ENCODE results near the gene MSH5.

The MSH5 gene

DNA sequence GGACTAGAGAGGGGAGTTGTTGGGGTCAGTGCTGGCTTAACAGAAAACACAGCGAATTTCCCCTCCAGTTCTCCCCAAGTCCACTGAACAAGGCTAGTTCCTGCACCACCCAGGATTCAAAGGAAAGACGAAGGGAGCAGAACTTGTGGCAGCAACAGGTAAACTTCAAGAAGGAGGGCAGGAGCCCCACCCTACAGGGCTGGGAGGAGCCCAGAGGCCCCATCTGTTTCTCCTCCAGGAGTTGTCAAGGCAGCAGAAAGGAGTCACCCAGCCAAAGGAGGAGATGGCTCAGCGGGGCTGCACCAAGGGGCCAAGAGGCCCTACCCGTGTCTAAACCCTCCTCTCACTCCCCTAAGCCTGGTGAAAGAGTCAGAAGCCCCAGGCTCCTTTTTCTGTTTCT lies 24.4 kb downstream of the MSH5 start:
- no peaks in the 10 kb centered on the region for H3K9me3 ChIP-seq (ENCODE audit: control insufficient read depth in 1 of 2, low read length in 2 of 2)
- H3K27ac ChIP-seq (ENCODE audit: low read length), result no peak overlapping the region
- H3K4me3 ChIP-seq (ENCODE audit: low read depth in 1 of 2, low read length in 2 of 2), result no peak overlapping the region
- H3K4me1 ChIP-seq (ENCODE audit: control insufficient read depth in 1 of 2, insufficient read depth in 2 of 2, low read length in 2 of 2), result peaks cover 0 to 10% of the 10 kb centered on the region in 2 donors
- H3K27me3 ChIP-seq (ENCODE audit: low read depth, low read length), result no peaks in the 10 kb centered on the region
- no peaks in the 10 kb centered on the region for H3K36me3 ChIP-seq (ENCODE audit: control insufficient read depth in 1 of 2, insufficient read depth in 2 of 2, low read length in 2 of 2)

DNA sequence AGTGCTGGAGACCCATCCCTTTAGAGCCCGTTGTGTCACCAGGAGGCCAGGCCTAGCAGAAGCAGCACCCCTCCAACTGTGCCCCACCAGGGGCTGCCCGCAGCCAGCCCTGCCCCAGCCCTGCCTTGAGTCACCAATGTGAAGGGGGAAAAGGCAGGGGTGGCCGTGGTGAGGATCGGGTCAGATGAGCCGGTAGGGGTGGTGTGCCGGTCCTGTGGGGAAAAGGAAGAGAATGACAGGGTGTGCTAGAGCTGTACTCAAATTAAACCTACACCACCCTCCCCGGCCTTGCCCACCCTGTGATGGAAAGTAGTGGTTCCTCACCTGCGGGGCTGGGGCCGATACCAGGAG lies 25.7 kb downstream of the MSH5 start:
- Histone ChIP-seq H3K36me3 (ENCODE audit: control insufficient read depth in 1 of 2, insufficient read depth in 2 of 2, low read length in 2 of 2) (no peaks in the 10 kb centered on the region), H3K4me1 (ENCODE audit: control insufficient read depth in 1 of 2, insufficient read depth in 2 of 2, low read length in 2 of 2) (peaks cover 0 to 10% of the 10 kb centered on the region in 2 donors), H3K27ac (ENCODE audit: low read length) (no peak overlapping the region), H3K9me3 (ENCODE audit: control insufficient read depth in 1 of 2, low read length in 2 of 2) (no peaks in the 10 kb centered on the region), H3K4me3 (ENCODE audit: low read depth in 1 of 2, low read length in 2 of 2) (peak overlapping the region in 1 of 2 donors; percentile 48), H3K27me3 (ENCODE audit: low read depth, low read length) (no peaks in the 10 kb centered on the region)

- H3K9me3 ChIP-seq (ENCODE audit: control insufficient read depth in 1 of 2, low read length in 2 of 2), result no peaks in the 10 kb centered on the region
- H3K4me3 ChIP-seq (ENCODE audit: low read depth in 1 of 2, low read length in 2 of 2), result peak overlapping the region; percentile 15 to 48
- no peak overlapping the region for H3K27ac ChIP-seq (ENCODE audit: low read length)
- peaks cover 0 to 10% of the 10 kb centered on the region in 2 donors for H3K4me1 ChIP-seq (ENCODE audit: control insufficient read depth in 1 of 2, insufficient read depth in 2 of 2, low read length in 2 of 2)
- H3K36me3 ChIP-seq (ENCODE audit: control insufficient read depth in 1 of 2, insufficient read depth in 2 of 2, low read length in 2 of 2), result no peaks in the 10 kb centered on the region
- H3K27me3 ChIP-seq (ENCODE audit: low read depth, low read length), result no peaks in the 10 kb centered on the region
These were observed 26.3 kb downstream of the MSH5 start for GRCh38 chr6:31765910-31766794.

GRCh38 chr6:31767096-31767645 lies 27.4 kb downstream of the MSH5 start:
- no peak overlapping the region for H3K27ac ChIP-seq (ENCODE audit: low read length)
- H3K4me1 ChIP-seq (ENCODE audit: control insufficient read depth in 1 of 2, insufficient read depth in 2 of 2, low read length in 2 of 2), result peaks cover 0 to 10% of the 10 kb centered on the region in 2 donors
- H3K27me3 ChIP-seq (ENCODE audit: low read depth, low read length), result no peaks in the 10 kb centered on the region
- H3K36me3 ChIP-seq (ENCODE audit: control insufficient read depth in 1 of 2, insufficient read depth in 2 of 2, low read length in 2 of 2), result no peaks in the 10 kb centered on the region
- no peak overlapping the region for H3K4me3 ChIP-seq (ENCODE audit: low read depth in 1 of 2, low read length in 2 of 2)
- H3K9me3 ChIP-seq (ENCODE audit: control insufficient read depth in 1 of 2, low read length in 2 of 2), result no peaks in the 10 kb centered on the region

- Histone ChIP-seq H3K27me3 (ENCODE audit: low read depth, low read length) (no peaks in the 10 kb centered on the region), H3K4me1 (ENCODE audit: control insufficient read depth in 1 of 2, insufficient read depth in 2 of 2, low read length in 2 of 2) (peaks cover 0 to 7% of the 10 kb centered on the region in 2 donors), H3K27ac (ENCODE audit: low read length) (no peak overlapping the region)
These were observed 28.8 kb downstream of the MSH5 start for GRCh38 chr6:31768363-31769257.

DNA sequence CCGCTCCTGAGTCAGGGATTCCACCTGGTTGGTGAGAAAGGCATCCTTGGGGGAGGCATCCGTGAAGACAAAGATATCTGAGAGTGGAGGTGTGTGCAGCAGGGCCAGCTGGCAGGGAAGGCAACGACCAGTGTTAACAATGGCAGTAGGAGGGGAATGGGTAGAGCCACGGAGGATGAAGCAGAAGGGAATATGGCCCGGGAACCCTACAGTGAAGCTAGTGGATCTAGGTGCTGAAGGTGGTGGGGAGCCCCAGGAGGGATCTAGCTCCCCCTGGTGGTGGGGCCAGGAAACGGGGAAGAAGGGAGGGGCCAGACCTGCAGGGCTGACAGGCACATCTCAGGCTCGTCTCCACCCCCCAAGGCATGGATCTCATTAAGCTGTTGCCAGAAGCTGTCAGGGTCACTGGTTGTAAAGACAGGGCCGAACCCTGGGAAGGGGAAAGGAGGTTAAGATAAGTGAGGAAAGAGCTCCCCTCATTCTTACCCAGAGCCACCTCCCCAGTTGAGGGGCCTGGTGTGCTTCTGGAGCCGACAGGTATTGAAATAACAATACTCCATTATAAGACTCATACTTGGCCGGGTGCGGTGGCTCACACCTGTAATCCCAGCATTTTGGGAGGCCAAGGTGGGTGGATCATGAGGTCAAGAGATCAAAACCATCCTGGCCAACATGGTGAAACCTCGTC lies 30.0 kb downstream of the MSH5 start:
- Histone ChIP-seq H3K4me1 (ENCODE audit: control insufficient read depth in 1 of 2, insufficient read depth in 2 of 2, low read length in 2 of 2) (peaks cover 0 to 7% of the 10 kb centered on the region in 2 donors), H3K36me3 (ENCODE audit: control insufficient read depth in 1 of 2, insufficient read depth in 2 of 2, low read length in 2 of 2) (no peaks in the 10 kb centered on the region), H3K4me3 (ENCODE audit: low read depth in 1 of 2, low read length in 2 of 2) (no peak overlapping the region), H3K9me3 (ENCODE audit: control insufficient read depth in 1 of 2, low read length in 2 of 2) (no peaks in the 10 kb centered on the region), H3K27ac (ENCODE audit: low read length) (no peak overlapping the region), H3K27me3 (ENCODE audit: low read depth, low read length) (no peaks in the 10 kb centered on the region)

More at GRCh38 chr6:31768363-31769257, 28.8 kb downstream of the MSH5 start:
- H3K36me3 ChIP-seq (ENCODE audit: control insufficient read depth in 1 of 2, insufficient read depth in 2 of 2, low read length in 2 of 2), result no peaks in the 10 kb centered on the region
- no peaks in the 10 kb centered on the region for H3K9me3 ChIP-seq (ENCODE audit: control insufficient read depth in 1 of 2, low read length in 2 of 2)
- no peak overlapping the region for H3K4me3 ChIP-seq (ENCODE audit: low read depth in 1 of 2, low read length in 2 of 2)

- no peaks in the 10 kb centered on the region for H3K27me3 ChIP-seq (ENCODE audit: low read depth, low read length)
- H3K4me3 ChIP-seq (ENCODE audit: low read depth in 1 of 2, low read length in 2 of 2), result no peak overlapping the region
- no peak overlapping the region for H3K27ac ChIP-seq (ENCODE audit: low read length)
- peaks cover 0 to 3% of the 10 kb centered on the region in 2 donors for H3K4me1 ChIP-seq (ENCODE audit: control insufficient read depth in 1 of 2, insufficient read depth in 2 of 2, low read length in 2 of 2)
- no peaks in the 10 kb centered on the region for H3K36me3 ChIP-seq (ENCODE audit: control insufficient read depth in 1 of 2, insufficient read depth in 2 of 2, low read length in 2 of 2)
- H3K9me3 ChIP-seq (ENCODE audit: control insufficient read depth in 1 of 2, low read length in 2 of 2), result no peaks in the 10 kb centered on the region
These were observed 31.1 kb downstream of the MSH5 start for GRCh38 chr6:31770860-31771259.

GRCh38 chr6:31771992-31772358 lies 32.2 kb downstream of the MSH5 start:
- H3K4me3 ChIP-seq (ENCODE audit: low read depth in 1 of 2, low read length in 2 of 2), result no peak overlapping the region
- H3K27ac ChIP-seq (ENCODE audit: low read length), result no peak overlapping the region
- H3K9me3 ChIP-seq (ENCODE audit: control insufficient read depth in 1 of 2, low read length in 2 of 2), result no peaks in the 10 kb centered on the region
- H3K4me1 ChIP-seq (ENCODE audit: control insufficient read depth in 1 of 2, insufficient read depth in 2 of 2, low read length in 2 of 2), result peaks cover 0 to 7% of the 10 kb centered on the region in 2 donors
- no peaks in the 10 kb centered on the region for H3K27me3 ChIP-seq (ENCODE audit: low read depth, low read length)
- no peaks in the 10 kb centered on the region for H3K36me3 ChIP-seq (ENCODE audit: control insufficient read depth in 1 of 2, insufficient read depth in 2 of 2, low read length in 2 of 2)

DNA sequence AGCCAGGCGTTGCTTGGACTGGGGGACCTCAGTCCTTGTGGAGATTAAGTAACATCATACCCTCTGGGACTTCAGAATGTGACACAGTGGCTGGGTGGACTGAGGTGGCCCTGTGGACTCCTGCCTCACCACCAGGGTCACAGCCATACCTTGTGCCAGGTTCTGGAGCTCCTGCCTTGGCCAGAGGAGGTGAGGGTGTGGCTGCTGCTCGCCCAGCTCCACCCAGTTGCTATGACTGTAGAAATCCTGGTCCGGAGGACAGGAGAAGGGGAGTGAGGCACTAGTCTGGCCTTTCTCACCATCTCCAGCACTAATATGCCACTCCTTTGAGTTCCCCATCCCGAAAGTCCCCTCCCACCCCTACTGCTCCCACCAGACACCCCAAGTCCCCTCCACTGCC lies 35.4 kb downstream of the MSH5 start:
- Histone ChIP-seq H3K27ac (ENCODE audit: low read length) (no peak overlapping the region), H3K4me1 (ENCODE audit: control insufficient read depth in 1 of 2, insufficient read depth in 2 of 2, low read length in 2 of 2) (peaks cover 0 to 12% of the 10 kb centered on the region in 2 donors), H3K9me3 (ENCODE audit: control insufficient read depth in 1 of 2, low read length in 2 of 2) (no peaks in the 10 kb centered on the region), H3K36me3 (ENCODE audit: control insufficient read depth in 1 of 2, insufficient read depth in 2 of 2, low read length in 2 of 2) (peaks cover under 1 to 19% of the 10 kb centered on the region in 2 donors), H3K27me3 (ENCODE audit: low read depth, low read length) (no peaks in the 10 kb centered on the region), H3K4me3 (ENCODE audit: low read depth in 1 of 2, low read length in 2 of 2) (no peak overlapping the region)

GRCh38 chr6:31775633-31776484 lies 36.1 kb downstream of the MSH5 start:
- H3K4me1 ChIP-seq (ENCODE audit: control insufficient read depth in 1 of 2, insufficient read depth in 2 of 2, low read length in 2 of 2), result peaks cover 0 to 12% of the 10 kb centered on the region in 2 donors
- no peaks in the 10 kb centered on the region for H3K9me3 ChIP-seq (ENCODE audit: control insufficient read depth in 1 of 2, low read length in 2 of 2)
- H3K27me3 ChIP-seq (ENCODE audit: low read depth, low read length), result no peaks in the 10 kb centered on the region
- H3K4me3 ChIP-seq (ENCODE audit: low read depth in 1 of 2, low read length in 2 of 2), result no peak overlapping the region
- H3K27ac ChIP-seq (ENCODE audit: low read length), result no peak overlapping the region
- H3K36me3 ChIP-seq (ENCODE audit: control insufficient read depth in 1 of 2, insufficient read depth in 2 of 2, low read length in 2 of 2), result peaks cover 7 to 26% of the 10 kb centered on the region in 2 donors

Measured in muscle layer of duodenum (tissue), 2 donors.